ENCODE measurements around the gene PPFIBP2. TPM values are rescaled to one million over a fixed set of nuclear protein-coding genes. Genes with fewer than 3 reads are reported as not detected.

PPFIBP2 gene
- polyA plus RNA-seq, 1 experiment: 20.6 TPM

DNA sequence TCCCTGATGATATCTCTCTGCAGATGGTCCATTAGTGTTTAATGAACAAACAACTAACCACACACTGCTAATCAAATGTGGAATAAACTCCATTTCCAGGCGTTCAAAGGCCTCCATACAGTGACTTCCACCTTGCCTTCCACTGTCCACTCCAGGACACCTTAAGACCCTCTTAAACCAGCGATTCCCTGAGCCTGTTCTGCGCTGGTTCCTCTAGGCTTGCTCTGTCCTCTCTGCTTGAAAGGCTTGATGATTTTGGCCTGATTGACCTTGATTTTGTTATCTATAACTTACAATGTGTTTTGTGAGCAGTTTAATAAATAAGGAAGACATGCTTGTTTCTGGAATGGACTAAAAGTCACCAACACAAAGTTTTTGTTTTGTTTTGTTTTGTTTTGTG lies 180.4 kb downstream of the PPFIBP2 start:
- DNase-seq (ENCODE audit: low read depth): no peak
- POLR2A ChIA-PET: interaction anchor here (0.7 kb wide), 1 partner anchor 596 kb away, joined by 3 read pairs; no protein-coding TSS in a partner anchor
- Histone ChIP-seq H3K27me3 (ENCODE audit: control insufficient read depth, insufficient read depth, low read length) (no peaks in the 10 kb centered on the region; the same call in 1 of the 2 replicates), H3K36me3 (ENCODE audit: control insufficient read depth, insufficient read depth, low read length) (no peaks in the 10 kb centered on the region), H3K4me3 (ENCODE audit: low read depth, low read length) (no peak overlapping the region)
- TF ChIP-seq, protein P1, sequence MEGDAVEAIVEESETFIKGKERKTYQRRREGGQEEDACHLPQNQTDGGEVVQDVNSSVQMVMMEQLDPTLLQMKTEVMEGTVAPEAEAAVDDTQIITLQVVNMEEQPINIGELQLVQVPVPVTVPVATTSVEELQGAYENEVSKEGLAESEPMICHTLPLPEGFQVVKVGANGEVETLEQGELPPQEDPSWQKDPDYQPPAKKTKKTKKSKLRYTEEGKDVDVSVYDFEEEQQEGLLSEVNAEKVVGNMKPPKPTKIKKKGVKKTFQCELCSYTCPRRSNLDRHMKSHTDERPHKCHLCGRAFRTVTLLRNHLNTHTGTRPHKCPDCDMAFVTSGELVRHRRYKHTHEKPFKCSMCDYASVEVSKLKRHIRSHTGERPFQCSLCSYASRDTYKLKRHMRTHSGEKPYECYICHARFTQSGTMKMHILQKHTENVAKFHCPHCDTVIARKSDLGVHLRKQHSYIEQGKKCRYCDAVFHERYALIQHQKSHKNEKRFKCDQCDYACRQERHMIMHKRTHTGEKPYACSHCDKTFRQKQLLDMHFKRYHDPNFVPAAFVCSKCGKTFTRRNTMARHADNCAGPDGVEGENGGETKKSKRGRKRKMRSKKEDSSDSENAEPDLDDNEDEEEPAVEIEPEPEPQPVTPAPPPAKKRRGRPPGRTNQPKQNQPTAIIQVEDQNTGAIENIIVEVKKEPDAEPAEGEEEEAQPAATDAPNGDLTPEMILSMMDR (IDR thresholded peaks at IDR 0.05; ENCODE audit: insufficient read depth, low read depth, low read length): no peak
- CTCF ChIA-PET: interaction anchor here (0.8 to 1.9 kb wide), 8 partner anchors 10 to 596 kb away, joined by 3 to 9 read pairs (median 3); no protein-coding TSS in a partner anchor

DNA sequence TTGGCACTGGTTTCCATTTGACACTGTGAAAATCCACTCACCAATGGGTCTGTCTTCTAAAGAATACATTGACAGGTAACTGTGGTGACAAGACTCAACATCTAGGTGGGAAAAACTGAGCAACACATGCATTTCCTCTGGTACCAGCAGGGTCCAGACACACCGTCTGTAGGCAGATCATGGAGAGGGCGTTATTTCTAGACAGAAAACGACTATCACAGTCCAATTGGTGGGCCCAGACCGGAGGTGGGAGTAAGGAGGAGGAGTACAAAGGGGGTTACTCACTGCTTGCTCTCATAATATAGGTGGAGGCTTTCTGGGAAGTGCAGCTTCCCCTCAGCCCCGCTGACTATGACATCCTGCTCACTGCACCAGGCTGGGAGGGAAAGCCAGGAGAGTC lies 182.6 kb downstream of the PPFIBP2 start:
- DNase-seq (ENCODE audit: low read depth): no peak
- Histone ChIP-seq H3K27me3 (ENCODE audit: control insufficient read depth, insufficient read depth, low read length) (no peaks in the 10 kb centered on the region; the same call in 1 of the 2 replicates), H3K36me3 (ENCODE audit: control insufficient read depth, insufficient read depth, low read length) (no peaks in the 10 kb centered on the region), H3K4me3 (ENCODE audit: low read depth, low read length) (no peak overlapping the region)
- CTCF ChIA-PET: interaction anchor here (0.5 to 1.7 kb wide), 6 partner anchors 9 to 124 kb away, joined by 3 to 6 read pairs (median 3); no protein-coding TSS in a partner anchor
- TF ChIP-seq, protein P1 (IDR thresholded peaks at IDR 0.05; ENCODE audit: insufficient read depth, low read depth, low read length): no peak
- POLR2A ChIA-PET: no interaction called here

Other genes starting within 250 kb of the PPFIBP2 start
- 0.91 and 1.1 TPM in 2 replicates for gene OLFML1, start 28.5 kb upstream of the PPFIBP2 start, polyA plus RNA-seq (2011; rRNA removed)
- 48.9 and 49.6 TPM in 2 replicates for gene CYB5R2, start 159.5 kb downstream of the PPFIBP2 start, polyA plus RNA-seq (2011; rRNA removed)
- 2.8 and 3.7 TPM in 2 replicates for gene OVCH2, start 192.5 kb downstream of the PPFIBP2 start, polyA plus RNA-seq (2011; rRNA removed)